ENCODE measurements around the gene CARM1.

CARM1 gene

GRCh38 chr19:10912619-10913018 lies 41.3 kb downstream of the CARM1 start:
- no peak overlapping the region for H3K4me3 ChIP-seq (ENCODE audit: low read length)
- TF ChIP-seq CTCF (conservative IDR thresholded peaks at IDR 0.05; ENCODE audit: low read depth, low read length): no peak
- no peak for DNase-seq (ENCODE audit: low read depth)

GRCh38 chr19:10913716-10914340 lies 42.5 kb downstream of the CARM1 start:
- no peak for TF ChIP-seq CTCF (conservative IDR thresholded peaks at IDR 0.05; ENCODE audit: low read depth, low read length)
- no peak overlapping the region for H3K4me3 ChIP-seq (ENCODE audit: low read length)
- no peak for DNase-seq (ENCODE audit: low read depth)

GRCh38 chr19:10915130-10916091 lies 44.1 kb downstream of the CARM1 start:
- DNase-seq (ENCODE audit: low read depth): no peak
- H3K4me3 ChIP-seq (ENCODE audit: low read length): no peak overlapping the region
- no peak for TF ChIP-seq CTCF (conservative IDR thresholded peaks at IDR 0.05; ENCODE audit: low read depth, low read length)

DNA sequence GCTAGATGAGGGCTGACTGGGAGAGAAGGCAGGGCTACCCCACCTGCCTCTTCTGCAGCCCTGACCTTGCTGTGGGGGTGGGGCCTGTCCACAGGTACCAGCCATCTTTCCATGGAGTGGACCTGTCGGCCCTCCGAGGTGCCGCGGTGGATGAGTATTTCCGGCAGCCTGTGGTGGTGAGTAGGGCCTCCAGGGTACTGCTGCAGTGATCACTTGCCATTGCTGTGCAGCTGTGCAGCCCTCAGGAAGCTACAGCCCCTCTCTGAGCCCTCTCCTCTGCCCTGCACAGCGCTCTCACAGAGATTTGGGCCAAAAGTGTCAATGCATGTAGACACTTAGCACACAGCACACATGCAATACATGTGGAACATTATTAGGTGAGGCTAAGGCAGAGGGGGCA lies 45.2 kb downstream of the CARM1 start:
- TF ChIP-seq CTCF (conservative IDR thresholded peaks at IDR 0.05; ENCODE audit: low read depth, low read length): no peak
- DNase-seq (ENCODE audit: low read depth): no peak
- H3K4me3 ChIP-seq (ENCODE audit: low read length): no peak overlapping the region

GRCh38 chr19:10918359-10918758 lies 47.0 kb downstream of the CARM1 start:
- TF ChIP-seq CTCF (conservative IDR thresholded peaks at IDR 0.05; ENCODE audit: low read depth, low read length): no peak
- no peak overlapping the region for H3K4me3 ChIP-seq (ENCODE audit: low read length)
- DNase-seq (ENCODE audit: low read depth): no peak

DNA sequence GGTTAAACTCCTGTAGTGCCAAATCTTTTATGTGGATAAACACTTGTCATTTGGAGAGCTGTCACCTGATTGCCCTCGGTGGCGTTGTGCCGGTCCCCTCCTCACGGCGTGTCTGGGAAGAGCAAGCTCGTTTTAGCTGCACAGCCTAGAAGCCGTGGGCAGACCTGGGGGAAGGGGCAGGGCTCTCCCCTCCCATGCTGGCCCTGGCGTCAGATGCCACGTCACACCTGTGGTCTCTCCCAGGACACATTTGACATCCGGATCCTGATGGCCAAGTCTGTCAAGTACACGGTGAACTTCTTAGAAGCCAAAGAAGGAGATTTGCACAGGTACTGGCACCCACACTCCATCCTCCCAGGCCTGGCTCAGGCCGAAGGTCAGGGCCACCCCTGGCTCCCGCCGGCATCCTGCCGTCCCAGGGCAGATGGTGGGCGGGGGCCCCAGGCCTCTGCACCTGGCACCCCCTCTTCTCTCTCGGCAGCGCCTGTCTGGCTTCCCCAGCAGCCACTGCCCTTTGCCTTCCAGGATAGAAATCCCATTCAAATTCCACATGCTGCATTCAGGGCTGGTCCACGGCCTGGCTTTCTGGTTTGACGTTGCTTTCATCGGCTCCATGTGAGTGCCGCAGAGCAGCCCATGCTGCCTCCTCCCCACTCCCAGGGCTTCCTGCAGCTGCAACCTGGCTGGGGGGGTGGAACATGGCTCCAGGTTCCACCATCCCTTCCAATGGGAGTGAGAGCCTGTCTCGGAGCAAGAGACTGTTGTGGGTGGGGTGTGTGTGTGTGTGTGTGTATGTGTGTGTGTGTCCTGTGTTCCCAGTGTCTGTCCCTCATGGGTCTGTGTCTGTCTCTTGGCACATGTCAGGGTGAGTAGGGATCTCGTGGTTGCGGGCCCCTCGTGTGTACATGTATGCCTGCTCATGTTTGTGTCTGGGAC lies 48.3 kb downstream of the CARM1 start:
- DNase-seq (ENCODE audit: low read depth): no peak
- no peak for TF ChIP-seq CTCF (conservative IDR thresholded peaks at IDR 0.05; ENCODE audit: low read depth, low read length)
- no peak overlapping the region for H3K4me3 ChIP-seq (ENCODE audit: low read length)

All from retinal pigment epithelial cell (primary cell).